ENCODE results near the gene LPP.

The LPP gene

GRCh38 chr3:188262488-188262887 lies 108.5 kb downstream of the LPP start:
- no peaks in the 10 kb centered on the region for H3F3A ChIP-seq (ENCODE audit: insufficient read depth)
- no peak overlapping the region for H3K4me3 ChIP-seq (ENCODE audit: insufficient read depth, low read length, poor library complexity, severe bottlenecking)
- H3K27me3 ChIP-seq (ENCODE audit: low read length) = no peaks in the 10 kb centered on the region
- no peaks in the 10 kb centered on the region for H3K79me2 ChIP-seq (ENCODE audit: insufficient read depth, low read length)
- no peaks in the 10 kb centered on the region for H3K9me2 ChIP-seq (replicated peaks; ENCODE audit: insufficient read depth, low read length)
- H4K20me1 ChIP-seq (ENCODE audit: low read depth, low read length) = no peaks in the 10 kb centered on the region
- TF ChIP-seq, protein P1, sequence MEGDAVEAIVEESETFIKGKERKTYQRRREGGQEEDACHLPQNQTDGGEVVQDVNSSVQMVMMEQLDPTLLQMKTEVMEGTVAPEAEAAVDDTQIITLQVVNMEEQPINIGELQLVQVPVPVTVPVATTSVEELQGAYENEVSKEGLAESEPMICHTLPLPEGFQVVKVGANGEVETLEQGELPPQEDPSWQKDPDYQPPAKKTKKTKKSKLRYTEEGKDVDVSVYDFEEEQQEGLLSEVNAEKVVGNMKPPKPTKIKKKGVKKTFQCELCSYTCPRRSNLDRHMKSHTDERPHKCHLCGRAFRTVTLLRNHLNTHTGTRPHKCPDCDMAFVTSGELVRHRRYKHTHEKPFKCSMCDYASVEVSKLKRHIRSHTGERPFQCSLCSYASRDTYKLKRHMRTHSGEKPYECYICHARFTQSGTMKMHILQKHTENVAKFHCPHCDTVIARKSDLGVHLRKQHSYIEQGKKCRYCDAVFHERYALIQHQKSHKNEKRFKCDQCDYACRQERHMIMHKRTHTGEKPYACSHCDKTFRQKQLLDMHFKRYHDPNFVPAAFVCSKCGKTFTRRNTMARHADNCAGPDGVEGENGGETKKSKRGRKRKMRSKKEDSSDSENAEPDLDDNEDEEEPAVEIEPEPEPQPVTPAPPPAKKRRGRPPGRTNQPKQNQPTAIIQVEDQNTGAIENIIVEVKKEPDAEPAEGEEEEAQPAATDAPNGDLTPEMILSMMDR (IDR thresholded peaks at IDR 0.05; ENCODE audit: insufficient read depth, low read length, poor library complexity, severe bottlenecking) = no peak
- TF ChIP-seq EZH2phosphoT487 (conservative IDR thresholded peaks at IDR 0.05; ENCODE audit: low read length) = no peak
- H3K36me3 ChIP-seq (ENCODE audit: low read length) = no peaks in the 10 kb centered on the region
- no peak overlapping the region for H3K9ac ChIP-seq (ENCODE audit: low read length)
- no peaks in the 10 kb centered on the region for H3K9me3 ChIP-seq (ENCODE audit: insufficient read depth, low read length)
- no peak overlapping the region for H3K4me2 ChIP-seq (ENCODE audit: low read depth, low read length, poor library complexity, severe bottlenecking)
- no peak overlapping the region for H2AFZ ChIP-seq (ENCODE audit: low read depth, low read length, severe bottlenecking)
- no peak overlapping the region for H3K27ac ChIP-seq (ENCODE audit: low read depth, low read length)

- H3K9ac ChIP-seq (ENCODE audit: low read length) = no peak overlapping the region
- no peak overlapping the region for H2AFZ ChIP-seq (ENCODE audit: low read depth, low read length, severe bottlenecking)
- H3F3A ChIP-seq (ENCODE audit: insufficient read depth) = no peaks in the 10 kb centered on the region
- H3K9me3 ChIP-seq (ENCODE audit: insufficient read depth, low read length) = no peaks in the 10 kb centered on the region
- H3K27ac ChIP-seq (ENCODE audit: low read depth, low read length) = no peak overlapping the region
- no peaks in the 10 kb centered on the region for H3K36me3 ChIP-seq (ENCODE audit: low read length)
- no peaks in the 10 kb centered on the region for H3K9me2 ChIP-seq (replicated peaks; ENCODE audit: insufficient read depth, low read length)
- no peaks in the 10 kb centered on the region for H3K79me2 ChIP-seq (ENCODE audit: insufficient read depth, low read length)
- H3K4me2 ChIP-seq (ENCODE audit: low read depth, low read length, poor library complexity, severe bottlenecking) = no peak overlapping the region
- no peak overlapping the region for H3K4me3 ChIP-seq (ENCODE audit: insufficient read depth, low read length, poor library complexity, severe bottlenecking)
- TF ChIP-seq EZH2phosphoT487 (conservative IDR thresholded peaks at IDR 0.05; ENCODE audit: low read length) = no peak
- TF ChIP-seq, protein P1 (IDR thresholded peaks at IDR 0.05; ENCODE audit: insufficient read depth, low read length, poor library complexity, severe bottlenecking) = no peak
- H3K27me3 ChIP-seq (ENCODE audit: low read length) = no peaks in the 10 kb centered on the region
- H4K20me1 ChIP-seq (ENCODE audit: low read depth, low read length) = no peaks in the 10 kb centered on the region
Observed at GRCh38 chr3:188262913-188263683, 109.1 kb downstream of the LPP start.

DNA sequence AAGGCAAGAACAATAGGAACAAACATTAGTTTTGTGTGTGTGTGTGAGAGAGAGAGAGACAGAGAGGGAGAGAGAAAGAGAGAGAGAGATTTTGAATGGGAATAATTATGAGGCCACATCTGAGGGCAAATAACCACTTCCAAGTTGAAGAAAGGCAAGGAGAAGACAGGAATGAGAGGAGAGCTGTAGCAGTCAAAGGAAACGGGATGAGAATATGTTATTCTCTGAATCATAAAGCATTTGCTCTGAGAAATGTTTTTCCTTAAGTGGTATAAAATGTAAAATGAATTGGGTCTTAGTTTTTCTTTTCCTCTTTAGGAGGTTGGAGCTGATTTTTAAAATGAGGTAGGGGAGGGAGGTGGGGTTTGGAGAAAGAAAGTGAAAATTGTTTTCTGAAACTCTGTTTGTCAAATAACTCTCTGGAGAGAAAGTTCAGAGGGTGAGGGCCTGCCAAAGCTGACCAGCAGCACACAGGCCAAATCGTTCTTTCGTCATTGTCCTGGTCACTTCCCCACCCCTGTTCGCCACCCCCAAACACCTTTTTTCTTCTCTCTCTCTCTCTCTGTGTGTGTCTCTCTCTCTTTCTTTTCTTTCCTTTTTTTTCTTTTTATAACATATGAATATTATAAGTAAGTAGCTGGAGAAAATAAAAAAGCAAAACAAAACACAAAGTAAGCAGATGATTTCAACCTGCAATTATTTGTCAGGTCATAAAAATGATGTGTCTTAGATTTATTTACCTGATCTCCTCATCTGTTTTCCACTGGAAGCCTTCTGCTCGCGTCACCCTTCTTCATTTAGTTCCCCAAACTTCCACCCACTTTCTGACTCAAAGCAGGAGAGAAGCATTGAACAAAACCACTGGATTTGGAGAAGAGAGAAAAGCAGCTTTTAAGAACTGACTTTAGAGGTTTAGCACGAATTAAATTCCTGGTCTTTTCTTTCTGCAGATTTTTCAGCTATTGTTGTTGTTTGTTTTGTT lies 110.6 kb downstream of the LPP start:
- Histone ChIP-seq H3K36me3 (ENCODE audit: low read length) (no peaks in the 10 kb centered on the region), H3K79me2 (ENCODE audit: insufficient read depth, low read length) (no peaks in the 10 kb centered on the region), H3K27ac (ENCODE audit: low read depth, low read length) (no peak overlapping the region), H3K4me2 (ENCODE audit: low read depth, low read length, poor library complexity, severe bottlenecking) (no peak overlapping the region), H3K4me3 (ENCODE audit: insufficient read depth, low read length, poor library complexity, severe bottlenecking) (no peak overlapping the region), H3K9me3 (ENCODE audit: insufficient read depth, low read length) (no peaks in the 10 kb centered on the region), H3F3A (ENCODE audit: insufficient read depth) (no peaks in the 10 kb centered on the region), H3K27me3 (ENCODE audit: low read length) (no peaks in the 10 kb centered on the region), H2AFZ (ENCODE audit: low read depth, low read length, severe bottlenecking) (no peak overlapping the region), H3K9me2 (replicated peaks; ENCODE audit: insufficient read depth, low read length) (no peaks in the 10 kb centered on the region), H3K9ac (ENCODE audit: low read length) (no peak overlapping the region), H4K20me1 (ENCODE audit: low read depth, low read length) (no peaks in the 10 kb centered on the region)
- TF ChIP-seq, protein P1 (IDR thresholded peaks at IDR 0.05; ENCODE audit: insufficient read depth, low read length, poor library complexity, severe bottlenecking) = no peak
- TF ChIP-seq EZH2phosphoT487 (conservative IDR thresholded peaks at IDR 0.05; ENCODE audit: low read length) = no peak

Measured in SU-DHL-6 (cell line).